NCI-H1417 treated with DMSO at 0.1 percent for 48 hours (cell line): ENCODE measurements around the gene STK25.

ENCODE experiments used
- DNase-seq: peaks from one replicate; lab custom pipeline; 2025; lab: John Stamatoyannopoulos, UW

Gene STK25

DNA sequence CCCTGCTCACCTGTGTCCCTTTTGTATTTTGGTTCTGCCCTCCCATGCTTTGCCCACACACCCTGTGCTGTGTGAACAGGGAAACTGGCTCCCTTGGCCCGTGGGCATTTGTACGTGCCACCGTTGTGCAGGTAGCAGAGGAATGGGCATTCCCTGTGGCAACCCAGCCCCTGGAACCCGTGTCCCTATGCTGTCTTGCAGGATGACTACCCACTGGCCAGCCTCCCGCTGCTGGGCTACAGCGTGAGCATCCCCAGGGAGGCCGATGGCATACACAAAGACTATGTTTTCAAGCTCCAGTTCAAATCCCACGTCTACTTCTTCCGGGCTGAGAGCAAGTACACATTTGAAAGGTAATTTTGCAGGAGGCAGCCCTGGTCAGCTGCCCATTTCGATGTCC is 15.3 kb downstream of the STK25 start:
- DNase-seq: no peak

DNA sequence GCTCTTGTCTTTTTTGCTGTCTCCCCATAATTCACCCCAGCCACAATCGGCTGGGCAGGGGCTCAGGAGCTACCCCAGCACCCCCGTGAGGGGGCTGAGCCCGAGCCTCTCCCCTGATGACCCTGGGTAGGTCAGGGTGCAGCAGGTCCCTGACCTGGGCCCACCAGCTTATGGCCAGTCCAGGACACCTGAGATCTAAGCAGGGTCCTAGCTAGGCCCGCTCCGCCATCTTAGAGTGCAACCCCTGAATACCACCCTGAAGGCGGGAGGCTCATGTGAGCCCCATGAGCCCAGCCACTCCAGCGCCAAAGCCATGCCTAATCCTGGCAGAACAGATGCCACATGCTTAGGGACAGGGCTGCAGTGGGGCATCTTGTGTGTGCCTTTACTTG is 16.2 kb downstream of the STK25 start:
- no peak for DNase-seq

- DNase-seq: no peak
These were observed 16.7 kb downstream of the STK25 start for GRCh38 chr2:241491549-241492173.

- DNase-seq: no peak
These were observed 17.4 kb downstream of the STK25 start for GRCh38 chr2:241490825-241491506.

DNA sequence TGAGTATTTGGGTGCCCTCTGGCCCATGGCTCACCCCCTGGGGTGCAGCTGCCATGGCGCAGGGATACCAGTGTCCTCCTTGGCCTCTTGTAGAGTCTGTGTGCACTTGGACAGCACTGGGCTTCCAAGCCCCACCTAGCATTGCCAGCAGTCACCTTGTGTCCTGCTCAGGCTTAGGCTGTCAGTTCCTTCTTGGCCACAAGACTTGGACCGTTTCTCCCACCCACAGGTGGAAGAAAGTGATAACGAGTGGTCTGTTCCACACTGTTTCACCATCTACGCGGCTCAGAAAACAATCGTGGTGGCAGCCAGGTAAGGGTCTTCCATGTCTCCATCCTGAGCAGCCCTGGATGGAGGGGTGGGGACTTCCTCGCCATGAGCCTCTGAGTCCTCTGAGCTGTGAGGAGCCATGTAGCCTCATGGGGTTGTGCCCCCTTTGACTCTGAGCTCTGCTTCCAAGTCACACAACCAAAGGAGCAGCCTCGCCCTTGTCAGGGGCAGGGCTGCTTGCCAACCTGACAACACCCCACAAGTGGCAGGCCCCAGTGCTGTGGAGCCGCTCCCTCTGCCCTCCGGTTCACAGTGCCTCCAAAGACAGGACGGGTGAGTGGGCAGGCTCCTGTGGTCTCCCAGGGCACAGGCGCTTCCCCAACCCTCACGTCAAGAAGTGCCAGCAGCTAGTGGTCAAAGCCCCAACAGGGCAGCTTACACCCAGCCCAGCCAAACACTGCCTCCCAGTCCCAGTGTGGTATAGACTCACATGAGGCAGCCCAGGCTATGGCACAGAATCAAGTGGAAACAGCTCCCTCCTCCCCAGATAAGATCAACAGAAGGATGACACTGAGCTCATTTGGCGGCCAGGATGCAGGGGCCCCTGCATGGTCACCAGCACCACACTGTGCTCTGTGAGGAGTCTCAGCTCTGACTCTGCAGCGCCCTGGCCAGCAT is 18.4 kb downstream of the STK25 start:
- no peak for DNase-seq

DNA sequence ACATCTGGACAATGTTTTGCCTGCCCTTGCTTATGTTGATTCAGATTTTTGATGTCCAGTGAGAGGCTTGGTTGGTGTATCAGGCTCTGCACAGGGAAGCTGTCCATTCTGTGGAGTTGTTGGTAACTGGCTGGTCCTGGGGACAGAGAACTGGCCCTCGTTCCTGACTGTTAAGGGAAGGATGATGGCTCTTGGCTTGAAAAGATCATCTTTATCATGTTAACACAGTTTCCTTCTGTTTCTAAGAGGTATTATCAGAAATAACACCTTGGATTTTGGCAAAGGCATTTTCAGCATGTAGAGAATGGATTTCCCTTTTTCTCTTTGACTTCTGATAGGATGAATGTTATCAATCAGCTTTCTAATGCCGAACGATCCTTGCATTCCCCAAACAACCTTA is 19.3 kb downstream of the STK25 start:
- DNase-seq: no peak

DNA sequence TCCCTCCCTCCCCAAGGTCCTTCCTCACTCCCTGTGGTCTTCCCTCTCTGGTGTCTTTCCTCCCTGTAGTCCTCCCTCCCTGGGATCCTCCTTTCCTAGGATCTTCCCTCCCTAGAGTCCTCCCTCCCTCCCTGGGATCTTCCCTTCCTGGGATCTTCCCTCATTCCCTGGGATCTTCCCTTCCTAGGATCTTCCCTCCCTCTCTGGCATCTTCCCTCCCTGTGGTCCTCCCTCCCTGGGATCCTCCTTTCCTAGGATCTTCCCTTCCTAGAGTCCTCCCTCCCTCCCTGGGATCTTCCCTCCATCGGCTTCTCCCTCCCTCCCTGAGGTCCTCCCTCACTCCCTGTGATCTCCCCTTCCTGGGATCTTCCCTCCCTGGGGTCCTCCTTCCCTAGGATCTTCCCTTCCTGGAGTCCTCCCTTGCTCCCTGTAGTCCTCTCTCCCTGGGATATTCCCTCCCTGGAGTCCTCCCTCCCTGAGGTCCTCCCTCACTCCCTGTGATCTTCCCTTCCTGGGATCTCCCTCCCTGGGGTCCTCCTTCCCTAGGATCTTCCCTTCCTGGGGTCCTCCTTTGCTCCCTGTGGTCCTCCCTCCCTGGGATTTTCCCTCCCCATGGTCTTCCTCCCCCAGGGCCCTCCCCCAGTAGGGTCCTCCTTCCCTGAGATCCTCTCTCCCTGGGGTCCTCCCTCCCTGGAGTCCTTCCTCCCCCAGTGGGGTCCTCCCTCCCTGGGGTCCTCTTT is 23.0 kb downstream of the STK25 start:
- DNase-seq: no peak

DNA sequence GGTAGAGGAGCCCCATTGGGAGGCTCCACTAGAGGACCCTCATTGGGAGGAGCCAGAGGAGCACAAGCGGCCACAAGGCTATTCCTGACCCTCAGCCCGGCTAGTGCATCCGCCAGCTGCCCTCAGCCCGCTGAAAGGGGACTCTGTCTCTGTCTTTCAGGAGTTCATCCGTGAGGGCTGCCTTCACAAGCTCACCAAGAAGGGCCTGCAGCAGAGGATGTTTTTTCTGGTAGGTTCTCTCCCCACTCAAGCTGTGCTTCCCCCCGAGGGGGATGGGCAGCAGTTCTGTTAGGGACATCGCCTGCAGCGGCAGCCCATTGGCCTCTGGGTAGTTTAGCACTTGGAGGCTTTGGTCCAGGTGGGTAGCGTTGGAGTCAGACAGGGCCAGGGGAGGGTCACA is 25.1 kb downstream of the STK25 start:
- no peak for DNase-seq

DNA sequence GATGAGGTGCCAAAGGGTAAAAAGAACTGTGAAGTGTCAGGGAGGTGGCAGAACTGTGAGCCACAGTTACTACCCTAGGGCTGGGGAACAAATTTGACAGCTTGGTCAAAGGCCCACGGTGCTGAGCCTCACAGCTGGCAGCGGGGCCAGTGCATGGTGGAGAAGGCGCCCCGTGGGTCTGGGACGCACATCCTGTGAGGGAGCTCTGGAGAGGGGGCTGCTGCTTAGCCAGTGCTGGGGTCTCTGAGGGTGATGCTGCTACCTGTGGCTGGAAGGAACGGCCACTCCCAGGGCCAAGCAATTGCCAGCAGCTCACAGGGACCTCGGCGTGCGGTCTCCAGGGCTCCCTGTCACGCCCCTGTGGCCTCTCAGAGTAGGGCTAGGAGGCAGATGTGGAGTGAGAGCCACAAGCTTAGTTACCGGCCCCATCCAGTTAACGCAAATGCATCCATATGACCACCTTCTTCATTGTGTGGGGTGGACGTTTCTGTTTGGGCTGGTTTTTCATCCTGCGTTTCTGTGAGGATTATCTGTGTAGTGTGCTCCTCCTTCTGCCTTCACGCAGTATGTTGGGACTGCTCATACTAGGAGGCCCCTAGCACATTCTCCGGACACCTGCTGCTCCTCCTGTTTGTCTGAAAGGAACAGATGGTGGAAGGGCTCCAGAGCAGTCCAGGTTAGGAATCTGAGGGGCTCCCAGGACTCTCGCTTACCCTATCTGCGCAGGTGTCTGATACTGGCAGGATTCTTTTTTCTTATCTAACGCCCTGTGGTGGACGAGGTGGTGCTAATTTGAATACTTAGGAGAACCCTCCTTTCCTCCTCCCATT is 26.0 kb downstream of the STK25 start:
- DNase-seq: no peak

DNA sequence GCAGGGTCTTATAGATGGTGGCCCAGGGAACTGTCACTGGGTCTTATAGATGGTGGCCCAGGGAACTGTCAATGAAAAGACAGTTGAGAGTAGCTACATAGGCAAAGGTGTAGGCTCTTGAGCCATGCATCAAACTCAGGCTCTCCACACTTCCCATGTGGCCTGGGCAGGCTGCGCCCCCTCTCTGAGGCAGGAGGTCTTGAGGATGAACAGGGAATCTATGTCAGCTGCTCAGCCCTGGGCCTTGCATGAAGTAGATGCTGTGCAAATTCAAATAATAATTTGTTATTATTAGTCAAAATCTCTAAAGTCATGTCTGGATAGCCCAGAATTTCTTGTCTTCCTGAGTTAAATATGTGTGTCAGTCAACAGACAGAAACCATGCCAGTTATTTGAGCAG is 26.7 kb downstream of the STK25 start:
- DNase-seq: no peak

- DNase-seq: no peak
These were observed 29.1 kb downstream of the STK25 start for GRCh38 chr2:241479026-241479898.

DNA sequence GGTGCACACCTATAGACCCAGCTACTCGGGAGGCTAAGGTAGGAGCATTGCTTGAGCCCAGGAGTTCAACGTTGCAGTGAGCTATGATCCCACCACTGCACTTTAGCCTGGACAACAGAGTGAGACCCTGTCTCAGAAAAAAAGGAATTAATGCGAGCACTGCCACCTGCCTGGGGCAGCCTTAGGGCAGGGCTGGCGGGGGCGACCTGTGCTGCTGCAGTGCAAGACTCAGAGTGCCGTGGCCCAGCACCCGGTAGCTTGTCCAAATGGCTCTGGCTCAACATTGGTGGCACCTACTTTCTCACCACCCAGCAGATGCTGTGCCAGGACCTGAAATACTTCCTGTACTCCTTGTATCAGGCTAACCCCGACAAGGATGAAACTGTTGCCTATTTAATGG is 30.2 kb downstream of the STK25 start:
- DNase-seq: no peak

GRCh38 chr2:241475267-241475666 is 33.1 kb downstream of the STK25 start:
- no peak for DNase-seq

- DNase-seq: no peak
These were observed 35.0 kb downstream of the STK25 start for GRCh38 chr2:241473399-241473798.

GRCh38 chr2:241469746-241470145 is 38.6 kb downstream of the STK25 start:
- DNase-seq: no peak

DNA sequence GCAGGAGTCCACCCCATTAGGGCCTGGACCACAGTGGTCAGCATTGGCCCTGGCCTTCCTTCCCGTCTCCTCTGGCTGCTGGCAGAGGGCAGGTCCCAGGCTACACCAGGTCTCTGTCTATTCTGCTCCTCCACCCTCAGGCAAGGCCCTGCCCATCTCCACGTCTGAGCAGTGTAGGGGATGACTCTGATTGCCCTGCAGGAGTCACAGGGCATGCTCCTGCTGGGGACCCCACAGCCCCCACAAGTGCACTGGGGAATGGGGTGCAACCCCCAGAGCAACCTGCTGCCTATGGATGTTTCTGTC is 40.0 kb downstream of the STK25 start:
- no peak for DNase-seq

- DNase-seq: no peak
These were observed 40.5 kb downstream of the STK25 start for GRCh38 chr2:241467777-241468475.

GRCh38 chr2:241466230-241466629 is 42.2 kb downstream of the STK25 start:
- DNase-seq: no peak

GRCh38 chr2:241465543-241465942 is 42.8 kb downstream of the STK25 start:
- DNase-seq: no peak
